ENCODE measurements around the gene ZNF236. TPM values are rescaled to one million over a fixed set of nuclear protein-coding genes. Genes with fewer than 3 reads are reported as not detected.
"Not testable (repeated sequence)": the region's sequence is repeated elsewhere in the genome, so short reads cannot be mapped to it uniquely, and the experiment has no call there.

Gene ZNF236
- 1 to 10 TPM; 6.5 to 8.2 TPM for total RNA-seq
- polyA plus RNA-seq, result 1 to 10 TPM in 1 of 2 donors, under 1 TPM in 1; 0.83 to 3.6 TPM

- Histone ChIP-seq H3K9me3 (ENCODE audit: control insufficient read depth in 4 of 4, low read length in 3 of 4) (no peaks in the 10 kb centered on the region), H3K4me3 (ENCODE audit: low read depth in 1 of 3, low read length in 3 of 3) (peak within 1 kb of the TSS; percentile 67 to 97 (median 92)), H3K9ac (ENCODE audit: low read depth in 1 of 2, low read length in 2 of 2) (peak within 1 kb of the TSS; percentile 85 to 86), H3K36me3 (ENCODE audit: control insufficient read depth in 4 of 4, insufficient read depth in 3 of 4, low read depth in 1 of 4, low read length in 3 of 4) (no peaks in the 10 kb centered on the region), H3K4me1 (ENCODE audit: control insufficient read depth in 4 of 4, insufficient read depth in 4 of 4, low read length in 3 of 4) (peaks cover 2 to 21% (median 16%) of the 10 kb centered on the region in 4 donors), H3K27ac (ENCODE audit: low read depth in 1 of 2, low read length in 2 of 2) (peak within 1 kb of the TSS; percentile 94 to 95), H3K27me3 (ENCODE audit: control insufficient read depth in 4 of 4, insufficient read depth in 4 of 4, low read length in 3 of 4) (no peaks in the 10 kb centered on the region)
- TF ChIP-seq GABPA (IDR thresholded peaks at IDR 0.05 in 1 of 2, conservative IDR thresholded peaks at IDR 0.05 in 1 of 2), result no peak
- TF ChIP-seq MAX (IDR thresholded peaks at IDR 0.05), result no peak
- TF ChIP-seq EGR1 (IDR thresholded peaks at IDR 0.05; ENCODE audit: low read depth in 2 of 2), result no peak
- WGBS, result under 1% methylated on average over 113 of the region's 113 CpGs
- DNase-seq (ENCODE audit: low spot score), result peak; percentile 75
These were observed at the start of gene ZNF236 for GRCh38 chr18:76822506-76823160. Gene ZNF236, plus strand, starts transcription at chr18:76822557. Its CDS starts 51 bp downstream, at chr18:76822608.

- no peaks in the 10 kb centered on the region for H3K36me3 ChIP-seq (ENCODE audit: control insufficient read depth in 4 of 4, insufficient read depth in 3 of 4, low read depth in 1 of 4, low read length in 3 of 4)
- 94% methylated on average over 8 of the region's 8 CpGs for WGBS
- TF ChIP-seq EGR1 (IDR thresholded peaks at IDR 0.05; ENCODE audit: low read depth in 2 of 2), result no peak
- TF ChIP-seq JUND (IDR thresholded peaks at IDR 0.05), result no peak
- no peak for TF ChIP-seq HNF4A (conservative IDR thresholded peaks at IDR 0.05)
- H3K9me3 ChIP-seq (ENCODE audit: control insufficient read depth in 4 of 4, low read length in 3 of 4), result peaks cover 2 to 26% (median 7%) of the 10 kb centered on the region in 4 donors
- no peak overlapping the region for H3K27ac ChIP-seq (ENCODE audit: low read depth in 1 of 2, low read length in 2 of 2)
- no peak for DNase-seq (ENCODE audit: low spot score)
- no peak overlapping the region for H3K9ac ChIP-seq (ENCODE audit: low read depth in 1 of 2, low read length in 2 of 2)
- no peak overlapping the region for H3K4me3 ChIP-seq (ENCODE audit: low read depth in 1 of 3, low read length in 3 of 3)
- H3K4me1 ChIP-seq (ENCODE audit: control insufficient read depth in 4 of 4, insufficient read depth in 4 of 4, low read length in 3 of 4), result no peaks in the 10 kb centered on the region
- no peaks in the 10 kb centered on the region for H3K27me3 ChIP-seq (ENCODE audit: control insufficient read depth in 4 of 4, insufficient read depth in 4 of 4, low read length in 3 of 4)
These were observed 49.7 kb upstream of the ZNF236 start for GRCh38 chr18:76772665-76773064.

GRCh38 chr18:76777036-76777435, 45.3 kb upstream of the ZNF236 start:
- H3K4me3 ChIP-seq (ENCODE audit: low read depth in 1 of 3, low read length in 3 of 3); H3K36me3 ChIP-seq (ENCODE audit: control insufficient read depth in 4 of 4, insufficient read depth in 3 of 4, low read depth in 1 of 4, low read length in 3 of 4); H3K27me3 ChIP-seq (ENCODE audit: control insufficient read depth in 4 of 4, insufficient read depth in 4 of 4, low read length in 3 of 4); H3K4me1 ChIP-seq (ENCODE audit: control insufficient read depth in 4 of 4, insufficient read depth in 4 of 4, low read length in 3 of 4); H3K27ac ChIP-seq (ENCODE audit: low read depth in 1 of 2, low read length in 2 of 2); H3K9me3 ChIP-seq (ENCODE audit: control insufficient read depth in 4 of 4, low read length in 3 of 4); H3K9ac ChIP-seq (ENCODE audit: low read depth in 1 of 2, low read length in 2 of 2); DNase-seq (ENCODE audit: low spot score): not testable (repeated sequence)
- WGBS, result 93% methylated on average over 22 of the region's 22 CpGs

GRCh38 chr18:76783786-76784484, 38.4 kb upstream of the ZNF236 start:
- Histone ChIP-seq H3K27me3 (ENCODE audit: control insufficient read depth in 4 of 4, insufficient read depth in 4 of 4, low read length in 3 of 4) (peaks cover 0 to 3% (median 0%) of the 10 kb centered on the region in 4 donors), H3K4me1 (ENCODE audit: control insufficient read depth in 4 of 4, insufficient read depth in 4 of 4, low read length in 3 of 4) (no peaks in the 10 kb centered on the region), H3K9ac (ENCODE audit: low read depth in 1 of 2, low read length in 2 of 2) (no peak overlapping the region), H3K4me3 (ENCODE audit: low read depth in 1 of 3, low read length in 3 of 3) (no peak overlapping the region), H3K9me3 (ENCODE audit: control insufficient read depth in 4 of 4, low read length in 3 of 4) (no peaks in the 10 kb centered on the region), H3K27ac (ENCODE audit: low read depth in 1 of 2, low read length in 2 of 2) (no peak overlapping the region), H3K36me3 (ENCODE audit: control insufficient read depth in 4 of 4, insufficient read depth in 3 of 4, low read depth in 1 of 4, low read length in 3 of 4) (no peaks in the 10 kb centered on the region)
- no peak for DNase-seq (ENCODE audit: low spot score)
- WGBS, result 92% methylated on average over 29 of the region's 29 CpGs
- no peak for TF ChIP-seq JUND (IDR thresholded peaks at IDR 0.05)
- TF ChIP-seq GABPA (IDR thresholded peaks at IDR 0.05 in 1 of 2, conservative IDR thresholded peaks at IDR 0.05 in 1 of 2), result no peak
- TF ChIP-seq RXRA (IDR thresholded peaks at IDR 0.05), result no peak
- TF ChIP-seq SP1 (IDR thresholded peaks at IDR 0.05), result no peak
- no peak for TF ChIP-seq MAX (IDR thresholded peaks at IDR 0.05)
- TF ChIP-seq HNF4G (IDR thresholded peaks at IDR 0.05), result no peak
- TF ChIP-seq EGR1 (IDR thresholded peaks at IDR 0.05; ENCODE audit: low read depth in 2 of 2), result no peak
- TF ChIP-seq ATF3 (IDR thresholded peaks at IDR 0.05), result no peak
- TF ChIP-seq FOXA1 (IDR thresholded peaks at IDR 0.05), result no peak
- TF ChIP-seq FOXA2 (IDR thresholded peaks at IDR 0.05), result no peak
- no peak for TF ChIP-seq CTCF (IDR thresholded peaks at IDR 0.05; ENCODE audit: low read depth, low read length, missing input control)
- TF ChIP-seq HNF4A (conservative IDR thresholded peaks at IDR 0.05), result no peak
- no peak for TF ChIP-seq NR2F2 (IDR thresholded peaks at IDR 0.05)
- no peak for TF ChIP-seq TAF1 (conservative IDR thresholded peaks at IDR 0.05)

Data from liver (tissue), 9 donors.